ENCODE measurements around the gene GRAMD1B. TPM values are rescaled to one million over a fixed set of nuclear protein-coding genes. Genes with fewer than 3 reads are reported as not detected.

GRAMD1B gene
- total RNA-seq, 3 donors from 2014 or later (not counting 1 experiment from before 2014, with no cell fraction given) = 5.9 to 10.3 (median 8.8) TPM

DNA sequence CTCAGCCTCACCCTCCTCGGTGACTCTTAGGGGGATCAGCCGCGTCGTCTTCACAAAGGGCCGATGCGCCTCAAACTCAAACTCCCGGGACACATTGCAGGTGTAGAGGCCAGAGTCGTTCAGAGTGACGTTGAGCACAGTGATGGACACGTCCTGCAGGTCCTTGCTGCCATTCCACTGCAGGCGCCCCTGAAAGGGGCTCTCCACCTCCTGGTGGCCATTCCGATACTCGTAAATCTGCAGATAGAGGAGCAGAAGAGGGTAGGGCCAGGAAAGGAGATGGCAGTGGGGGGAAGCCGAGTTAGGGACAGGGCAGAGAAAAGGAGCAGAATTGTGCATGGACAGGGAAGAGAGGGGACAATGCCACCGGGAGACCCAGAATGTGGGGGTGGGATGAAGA, 212.4 kb downstream of the GRAMD1B start:
- H3K27me3 ChIP-seq (ENCODE audit: control insufficient read depth, insufficient read depth, low read length) = no peaks in the 10 kb centered on the region
- intact Hi-C loops (cut with micrococcal nuclease) = no loop called here
- H3K4me3 Mint-ChIP-seq = no peak overlapping the region
- ATAC-seq = no peak
- no peak for DNase-seq
- H3K27ac ChIP-seq (ENCODE audit: low read length) = no peak overlapping the region
- 91% methylated on average over 15 of the region's 15 CpGs for WGBS (ENCODE audit: insufficient coverage)
- peaks cover 25 to 39% of the 10 kb centered on the region in 2 donors for H3K27me3 Mint-ChIP-seq (ENCODE audit: low read depth in 2 of 2)
- no peaks in the 10 kb centered on the region for H3K9me3 Mint-ChIP-seq
- H3K36me3 ChIP-seq (ENCODE audit: control insufficient read depth, insufficient read depth, low read length) = no peaks in the 10 kb centered on the region
- TF ChIP-seq, protein P1, sequence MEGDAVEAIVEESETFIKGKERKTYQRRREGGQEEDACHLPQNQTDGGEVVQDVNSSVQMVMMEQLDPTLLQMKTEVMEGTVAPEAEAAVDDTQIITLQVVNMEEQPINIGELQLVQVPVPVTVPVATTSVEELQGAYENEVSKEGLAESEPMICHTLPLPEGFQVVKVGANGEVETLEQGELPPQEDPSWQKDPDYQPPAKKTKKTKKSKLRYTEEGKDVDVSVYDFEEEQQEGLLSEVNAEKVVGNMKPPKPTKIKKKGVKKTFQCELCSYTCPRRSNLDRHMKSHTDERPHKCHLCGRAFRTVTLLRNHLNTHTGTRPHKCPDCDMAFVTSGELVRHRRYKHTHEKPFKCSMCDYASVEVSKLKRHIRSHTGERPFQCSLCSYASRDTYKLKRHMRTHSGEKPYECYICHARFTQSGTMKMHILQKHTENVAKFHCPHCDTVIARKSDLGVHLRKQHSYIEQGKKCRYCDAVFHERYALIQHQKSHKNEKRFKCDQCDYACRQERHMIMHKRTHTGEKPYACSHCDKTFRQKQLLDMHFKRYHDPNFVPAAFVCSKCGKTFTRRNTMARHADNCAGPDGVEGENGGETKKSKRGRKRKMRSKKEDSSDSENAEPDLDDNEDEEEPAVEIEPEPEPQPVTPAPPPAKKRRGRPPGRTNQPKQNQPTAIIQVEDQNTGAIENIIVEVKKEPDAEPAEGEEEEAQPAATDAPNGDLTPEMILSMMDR (IDR thresholded peaks at IDR 0.05) = no peak
- peaks cover 5 to 8% of the 10 kb centered on the region in 2 donors for H3K4me1 Mint-ChIP-seq
- H3K4me1 ChIP-seq (ENCODE audit: control insufficient read depth, insufficient read depth, low read length) = no peaks in the 10 kb centered on the region
- H3K27ac Mint-ChIP-seq = no peak overlapping the region
- H3K4me3 ChIP-seq (ENCODE audit: low read length) = no peak overlapping the region
- H3K36me3 Mint-ChIP-seq = no peaks in the 10 kb centered on the region
- H3K9me3 ChIP-seq (ENCODE audit: control insufficient read depth, insufficient read depth, low read length) = no peaks in the 10 kb centered on the region

GRCh38 chr11:123645286-123645975, 215.4 kb downstream of the GRAMD1B start:
- DNase-seq (no peak), ATAC-seq (no peak)
- no peaks in the 10 kb centered on the region for H3K9me3 Mint-ChIP-seq
- Histone ChIP-seq H3K36me3 (ENCODE audit: control insufficient read depth, insufficient read depth, low read length) (no peaks in the 10 kb centered on the region), H3K4me1 (ENCODE audit: control insufficient read depth, insufficient read depth, low read length) (no peaks in the 10 kb centered on the region), H3K4me3 (ENCODE audit: low read length) (no peak overlapping the region), H3K27me3 (ENCODE audit: control insufficient read depth, insufficient read depth, low read length) (no peaks in the 10 kb centered on the region), H3K9me3 (ENCODE audit: control insufficient read depth, insufficient read depth, low read length) (no peaks in the 10 kb centered on the region), H3K27ac (ENCODE audit: low read length) (no peak overlapping the region)
- no peak overlapping the region for H3K4me3 Mint-ChIP-seq
- WGBS (ENCODE audit: insufficient coverage) = 82% methylated on average over 12 of the region's 12 CpGs
- H3K4me1 Mint-ChIP-seq = peaks cover 5 to 8% of the 10 kb centered on the region in 2 donors
- no peak overlapping the region for H3K27ac Mint-ChIP-seq
- H3K27me3 Mint-ChIP-seq (ENCODE audit: low read depth in 2 of 2) = peaks cover 18 to 35% of the 10 kb centered on the region in 2 donors
- TF ChIP-seq, protein P1 (IDR thresholded peaks at IDR 0.05) = no peak
- H3K36me3 Mint-ChIP-seq = no peaks in the 10 kb centered on the region
- intact Hi-C loops (cut with micrococcal nuclease) = no loop called here

DNA sequence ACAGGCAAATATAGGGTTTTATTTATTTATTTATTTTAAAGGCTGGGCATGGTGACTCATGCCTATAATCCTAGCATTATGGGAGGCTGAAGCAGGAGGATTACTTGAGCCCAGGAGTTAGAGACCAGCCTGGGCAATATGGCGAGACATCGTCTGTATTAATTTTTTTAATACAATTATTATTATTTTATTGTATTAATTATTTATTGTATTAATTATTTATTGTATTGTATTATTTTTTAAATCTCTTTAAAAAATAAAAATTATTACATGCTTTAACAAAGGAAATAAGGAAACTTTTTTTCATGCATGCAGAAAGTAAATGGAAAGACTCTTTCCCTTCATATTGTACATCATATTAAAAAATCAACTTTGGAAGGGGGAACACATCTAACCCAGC, 220.8 kb downstream of the GRAMD1B start:
- H3K4me1 ChIP-seq (ENCODE audit: control insufficient read depth, insufficient read depth, low read length) = peaks cover 13% of the 10 kb centered on the region
- ATAC-seq (no peak), DNase-seq (no peak)
- WGBS (ENCODE audit: insufficient coverage) = no CpG with 5 or more reads among the region's 2 CpGs
- no peaks in the 10 kb centered on the region for H3K36me3 ChIP-seq (ENCODE audit: control insufficient read depth, insufficient read depth, low read length)
- H3K9me3 ChIP-seq (ENCODE audit: control insufficient read depth, insufficient read depth, low read length) = no peaks in the 10 kb centered on the region
- Mint-ChIP-seq H3K4me3 (no peak overlapping the region), H3K36me3 (no peaks in the 10 kb centered on the region), H3K27ac (no peak overlapping the region), H3K27me3 (ENCODE audit: low read depth in 2 of 2) (peaks cover 33 to 41% of the 10 kb centered on the region in 2 donors), H3K9me3 (no peaks in the 10 kb centered on the region), H3K4me1 (no peaks in the 10 kb centered on the region)
- peaks cover 22% of the 10 kb centered on the region for H3K27me3 ChIP-seq (ENCODE audit: control insufficient read depth, insufficient read depth, low read length)
- intact Hi-C loops (cut with micrococcal nuclease) = no loop called here
- TF ChIP-seq, protein P1 (IDR thresholded peaks at IDR 0.05) = no peak
- no peak overlapping the region for H3K27ac ChIP-seq (ENCODE audit: low read length)
- no peak overlapping the region for H3K4me3 ChIP-seq (ENCODE audit: low read length)

DNA sequence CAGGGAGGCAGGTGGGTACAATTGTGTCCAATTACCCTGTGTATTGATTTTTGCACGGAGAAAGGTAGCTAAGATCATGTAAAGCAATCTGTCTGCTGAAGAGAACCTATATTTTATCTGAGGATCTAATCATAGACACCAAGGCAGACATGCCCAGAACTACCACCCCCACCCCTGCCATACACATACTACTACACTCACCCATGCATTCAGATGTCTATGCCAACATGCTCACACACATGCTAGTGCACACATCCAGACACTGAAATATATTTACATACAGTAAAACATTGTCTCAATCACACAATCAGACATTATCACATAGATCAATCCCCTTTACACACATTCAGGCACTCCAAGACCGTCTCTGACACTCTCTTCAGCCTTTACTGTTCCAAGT, 222.5 kb downstream of the GRAMD1B start:
- intact Hi-C loops (cut with micrococcal nuclease) = no loop called here
- no peak overlapping the region for H3K27ac ChIP-seq (ENCODE audit: low read length)
- Mint-ChIP-seq H3K27ac (no peak overlapping the region), H3K9me3 (peaks cover 0 to under 1% of the 10 kb centered on the region in 2 donors), H3K4me1 (no peaks in the 10 kb centered on the region), H3K4me3 (peak overlapping the region; percentile 29), H3K36me3 (peaks cover under 1% of the 10 kb centered on the region), H3K27me3 (ENCODE audit: low read depth in 2 of 2) (peaks cover 29 to 36% of the 10 kb centered on the region in 2 donors)
- H3K4me3 ChIP-seq (ENCODE audit: low read length) = no peak overlapping the region
- H3K9me3 ChIP-seq (ENCODE audit: control insufficient read depth, insufficient read depth, low read length) = no peaks in the 10 kb centered on the region
- 74% methylated on average over 2 of the region's 2 CpGs for WGBS (ENCODE audit: insufficient coverage)
- no peak for ATAC-seq
- TF ChIP-seq, protein P1 (IDR thresholded peaks at IDR 0.05) = no peak
- peaks cover 25% of the 10 kb centered on the region for H3K27me3 ChIP-seq (ENCODE audit: control insufficient read depth, insufficient read depth, low read length)
- peaks cover 13% of the 10 kb centered on the region for H3K4me1 ChIP-seq (ENCODE audit: control insufficient read depth, insufficient read depth, low read length)
- DNase-seq = no peak
- H3K36me3 ChIP-seq (ENCODE audit: control insufficient read depth, insufficient read depth, low read length) = no peaks in the 10 kb centered on the region
